GM12878 (cell line): ENCODE data around the gene ZNF296. TPM values are rescaled to one million over a fixed set of nuclear protein-coding genes. Genes with fewer than 3 reads are reported as not detected.

Experiments
- BRCA1 ChIP-seq: IDR thresholded peaks from 2 replicates; pipeline ENCODE4 v1.6.1; 2011; ENCODE audit warnings: low read depth, low read length, improper control_type of control experiment
- FOS ChIP-seq: IDR thresholded peaks from 3 replicates; pipeline ENCODE4 v1.6.1; 2011; ENCODE audit warnings: borderline replicate concordance; ENCODE audit not compliant: insufficient read length; ENCODE audit errors: extremely low read depth
- FOXK2 ChIP-seq: fragments of 450-650 bp; IDR thresholded peaks from 2 replicates; pipeline ENCODE4 v1.6.1; 2017; ENCODE audit warnings: mild to moderate bottlenecking, moderate library complexity
- GABPA ChIP-seq: IDR thresholded peaks from 2 replicates; pipeline ENCODE4 v1.6.1; 2014; ENCODE audit warnings: antibody characterized with exemption, low read depth, mild to moderate bottlenecking, inconsistent platforms
- IRF5 ChIP-seq: fragments of 450-650 bp; IDR thresholded peaks from 2 replicates; pipeline ENCODE4 v1.6.1; 2017; ENCODE audit warnings: borderline replicate concordance
- MTA3 ChIP-seq: IDR thresholded peaks from 2 replicates; pipeline ENCODE4 v1.6.1; 2012; ENCODE audit warnings: low read length, inconsistent platforms, borderline replicate concordance
- MXI1 ChIP-seq: fragments of 150-350 bp; IDR thresholded peaks from 2 replicates; pipeline ENCODE4 v1.6.1; 2011; ENCODE audit warnings: low read depth, mild to moderate bottlenecking, inconsistent platforms, low read length, improper control_type of control experiment
- NR2F1 ChIP-seq: fragments of 450-650 bp; conservative IDR thresholded peaks from 2 replicates; pipeline ENCODE4 v1.6.1; 2017; ENCODE audit warnings: mild to moderate bottlenecking
- NRF1 ChIP-seq: conservative IDR thresholded peaks from 2 replicates; pipeline ENCODE4 v1.6.1; 2011; ENCODE audit warnings: mild to moderate bottlenecking, low read depth, low read length, improper control_type of control experiment
- PAX8 ChIP-seq: fragments of 450-650 bp; IDR thresholded peaks from 2 replicates; pipeline ENCODE4 v1.6.1; 2017; ENCODE audit warnings: mild to moderate bottlenecking, moderate library complexity
- POLR2AphosphoS2 ChIP-seq: IDR thresholded peaks from 2 replicates; pipeline ENCODE4 v1.6.1; 2011; ENCODE audit warnings: low read depth, mild to moderate bottlenecking, low read length, improper control_type of control experiment, moderate library complexity
- PRDM15 ChIP-seq: fragments of 450-650 bp; formaldehyde crosslinking; IDR thresholded peaks from 2 replicates; pipeline ENCODE4 v1.4.0; 2020; ENCODE audit warnings: mild to moderate bottlenecking, moderate library complexity
- RELA ChIP-seq: fragments of 450-650 bp; IDR thresholded peaks from 2 replicates; pipeline ENCODE4 v1.8.0; 2014; ENCODE audit warnings: borderline replicate concordance; ENCODE audit not compliant: partially characterized antibody
- SIX5 ChIP-seq: IDR thresholded peaks from 2 replicates; pipeline ENCODE4 v1.6.1; 2011; ENCODE audit warnings: mild to moderate bottlenecking, low read depth, low read length, moderate library complexity; ENCODE audit not compliant: severe bottlenecking
- TBL1XR1 ChIP-seq: IDR thresholded peaks from 2 replicates; pipeline ENCODE4 v1.6.1; 2012; ENCODE audit warnings: low read depth, low read length, improper control_type of control experiment
- ZNF24 ChIP-seq: fragments of 450-650 bp; IDR thresholded peaks from 2 replicates; pipeline ENCODE4 v1.6.1; 2017; ENCODE audit warnings: antibody characterized with exemption, mild to moderate bottlenecking
- ZNF384 ChIP-seq: IDR thresholded peaks from 2 replicates; pipeline ENCODE4 v1.6.1; 2012; ENCODE audit warnings: low read depth, mild to moderate bottlenecking, low read length, improper control_type of control experiment, borderline replicate concordance
- polyA plus RNA-seq, 11 experiments: library from polyadenylated mRNA; depleted of rRNA in 4 of 11; unstranded in 6 of 11; stranded (reverse) in 5 of 11; fragments of >200 nt; fragmentation: Nextera tagmentation in 4 of 11; fragmentation: Illumina TruSeq in 1 of 11; extraction: Ambion mirVana in 4 of 11; extraction: Trizol in 1 of 11; gene quantifications; 1 replicate in 1 of 11; 2 replicates in 10 of 11; pipeline versions ENCODE4 v1.2.1 to v1.2.3, GENCODE V29; 2011 to 2016; ENCODE audit warnings: inconsistent platforms in 2 of 11, missing spikeins in 2 of 11, low read depth in 1 of 11
- total RNA-seq, 4 experiments: library from RNA; depleted of rRNA in 3 of 4; stranded (reverse); fragments of >200 nt in 3 of 4; fragmentation: Illumina TruSeq in 1 of 4; extraction: Trizol in 1 of 4; gene quantifications; 2 replicates each; pipeline versions ENCODE4 v1.2.1 to v1.2.3, GENCODE V29; 2013 to 2021
- TF ChIP-seq, protein P1 (sequence below): fragments of 450-650 bp; IDR thresholded peaks from 2 replicates; pipeline ENCODE4 v1.6.1; 2016; ENCODE audit warnings: mild to moderate bottlenecking, moderate library complexity, borderline replicate concordance
- TF ChIP-seq, protein P2 (sequence below): IDR thresholded peaks from 2 replicates; pipeline ENCODE4 v1.6.1; 2012; ENCODE audit warnings: low read depth, low read length, improper control_type of control experiment

The ZNF296 gene
- total and polyA plus RNA-seq, 10 of the 15 experiments (the other 5 are each of a cell fraction or from before 2014, with no cell fraction given): 0.44 to 23.6 (median 3.5) TPM; not detected in 1

DNA sequence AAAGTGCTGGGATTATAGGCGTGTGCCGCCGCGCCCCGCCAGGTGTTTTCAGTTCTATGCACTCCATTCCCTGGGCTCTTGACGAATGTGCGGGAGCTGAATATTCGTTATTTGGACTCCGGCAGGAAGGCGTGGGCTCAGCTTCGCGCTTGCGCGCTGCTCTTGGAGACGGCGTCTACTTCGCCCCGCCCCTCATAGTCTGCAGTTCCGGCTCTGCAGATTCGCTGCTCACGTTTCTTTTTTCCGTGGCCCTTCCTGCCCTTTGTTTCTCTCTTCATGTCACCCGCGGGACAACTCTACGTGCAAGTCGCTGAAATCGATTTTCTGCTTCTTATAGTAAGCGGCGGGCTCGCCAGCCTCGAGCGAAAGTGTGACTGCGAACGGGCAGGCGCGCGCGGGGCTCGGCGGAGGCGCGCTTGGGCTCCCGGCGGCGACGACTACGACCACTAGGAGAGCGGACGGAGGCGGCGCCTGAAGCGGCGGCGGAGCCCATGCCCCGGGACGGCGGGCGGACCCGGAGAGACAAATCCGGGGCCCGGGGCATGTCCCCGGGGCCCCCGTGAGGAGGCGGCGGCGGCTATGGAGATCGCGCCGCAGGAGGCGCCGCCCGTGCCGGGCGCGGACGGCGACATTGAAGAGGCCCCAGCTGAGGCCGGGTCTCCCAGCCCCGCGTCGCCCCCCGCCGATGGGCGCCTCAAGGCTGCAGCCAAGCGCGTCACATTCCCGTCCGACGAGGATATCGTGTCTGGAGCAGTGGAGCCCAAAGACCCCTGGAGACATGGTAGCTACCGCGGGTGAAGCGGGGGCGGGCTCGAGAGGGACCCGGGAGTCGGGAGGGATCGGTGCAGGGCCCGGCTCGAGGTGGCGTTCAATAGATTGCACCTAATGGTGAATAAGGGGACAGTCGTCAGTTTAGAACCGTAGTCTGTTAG is 16.7 kb upstream of the ZNF296 start, which contains the start of gene PPP1R37 (continued):
- TF ChIP-seq, protein P1, sequence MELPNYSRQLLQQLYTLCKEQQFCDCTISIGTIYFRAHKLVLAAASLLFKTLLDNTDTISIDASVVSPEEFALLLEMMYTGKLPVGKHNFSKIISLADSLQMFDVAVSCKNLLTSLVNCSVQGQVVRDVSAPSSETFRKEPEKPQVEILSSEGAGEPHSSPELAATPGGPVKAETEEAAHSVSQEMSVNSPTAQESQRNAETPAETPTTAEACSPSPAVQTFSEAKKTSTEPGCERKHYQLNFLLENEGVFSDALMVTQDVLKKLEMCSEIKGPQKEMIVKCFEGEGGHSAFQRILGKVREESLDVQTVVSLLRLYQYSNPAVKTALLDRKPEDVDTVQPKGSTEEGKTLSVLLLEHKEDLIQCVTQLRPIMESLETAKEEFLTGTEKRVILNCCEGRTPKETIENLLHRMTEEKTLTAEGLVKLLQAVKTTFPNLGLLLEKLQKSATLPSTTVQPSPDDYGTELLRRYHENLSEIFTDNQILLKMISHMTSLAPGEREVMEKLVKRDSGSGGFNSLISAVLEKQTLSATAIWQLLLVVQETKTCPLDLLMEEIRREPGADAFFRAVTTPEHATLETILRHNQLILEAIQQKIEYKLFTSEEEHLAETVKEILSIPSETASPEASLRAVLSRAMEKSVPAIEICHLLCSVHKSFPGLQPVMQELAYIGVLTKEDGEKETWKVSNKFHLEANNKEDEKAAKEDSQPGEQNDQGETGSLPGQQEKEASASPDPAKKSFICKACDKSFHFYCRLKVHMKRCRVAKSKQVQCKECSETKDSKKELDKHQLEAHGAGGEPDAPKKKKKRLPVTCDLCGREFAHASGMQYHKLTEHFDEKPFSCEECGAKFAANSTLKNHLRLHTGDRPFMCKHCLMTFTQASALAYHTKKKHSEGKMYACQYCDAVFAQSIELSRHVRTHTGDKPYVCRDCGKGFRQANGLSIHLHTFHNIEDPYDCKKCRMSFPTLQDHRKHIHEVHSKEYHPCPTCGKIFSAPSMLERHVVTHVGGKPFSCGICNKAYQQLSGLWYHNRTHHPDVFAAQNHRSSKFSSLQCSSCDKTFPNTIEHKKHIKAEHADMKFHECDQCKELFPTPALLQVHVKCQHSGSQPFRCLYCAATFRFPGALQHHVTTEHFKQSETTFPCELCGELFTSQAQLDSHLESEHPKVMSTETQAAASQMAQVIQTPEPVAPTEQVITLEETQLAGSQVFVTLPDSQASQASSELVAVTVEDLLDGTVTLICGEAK: peak; percentile 89
- TF ChIP-seq ZNF24 (0 out of 2 replicates have a peak, but pooled peaks have one; percentile 50), IRF5 (no peak), NR2F1 (peak; percentile 65), GABPA (peak; percentile 56; the same call in 1 of the 2 replicates), MTA3 (no peak; the same call in 1 of the 2 replicates), MXI1 (peak; percentile 81), BRCA1 (no peak), RELA (peak; percentile 56), POLR2AphosphoS2 (0 out of 2 replicates have a peak, but pooled peaks have one; percentile 23), ZNF384 (no peak), NRF1 (peak; percentile 63), PRDM15 (CRISPR knock-in tag) (no peak), FOS (no peak), SIX5 (peak; percentile 55), FOXK2 (0 out of 2 replicates have a peak, but pooled peaks have one; percentile 34), PAX8 (no peak), TBL1XR1 (peak; percentile 67; the same call in 1 of the 2 replicates)
- TF ChIP-seq, protein P2, sequence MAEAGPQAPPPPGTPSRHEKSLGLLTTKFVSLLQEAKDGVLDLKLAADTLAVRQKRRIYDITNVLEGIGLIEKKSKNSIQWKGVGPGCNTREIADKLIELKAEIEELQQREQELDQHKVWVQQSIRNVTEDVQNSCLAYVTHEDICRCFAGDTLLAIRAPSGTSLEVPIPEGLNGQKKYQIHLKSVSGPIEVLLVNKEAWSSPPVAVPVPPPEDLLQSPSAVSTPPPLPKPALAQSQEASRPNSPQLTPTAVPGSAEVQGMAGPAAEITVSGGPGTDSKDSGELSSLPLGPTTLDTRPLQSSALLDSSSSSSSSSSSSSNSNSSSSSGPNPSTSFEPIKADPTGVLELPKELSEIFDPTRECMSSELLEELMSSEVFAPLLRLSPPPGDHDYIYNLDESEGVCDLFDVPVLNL: 0 out of 2 replicates have a peak, but pooled peaks have one; percentile 21
